RWPE1 (cell line): ENCODE measurements around the gene SNX32.

ENCODE experiments used
- CTCF ChIA-PET: fragments of 350-600 bp; sonication (Branson Sonifier 250); formaldehyde crosslinking; extraction: SDS; loops from one replicate; lab custom pipeline; 2021; lab: Yijun Ruan, JAX
- POLR2A ChIA-PET: fragments of 400-600 bp; formaldehyde crosslinking; extraction: SDS; loops from one replicate; lab custom pipeline; 2020; ENCODE audit warnings: antibody characterized with exemption; ENCODE audit not compliant: low non-redundant PET; lab: Yijun Ruan, JAX
- DNase-seq: peaks from one replicate; pipeline ENCODE4 v3.0.0; 2012; ENCODE audit warnings: low spot score
- H3K27ac ChIP-seq: fragments of 450-650 bp; 2 replicates; pipeline ENCODE4 v1.5.1; 2017
- TF ChIP-seq, protein P1 (sequence below): fragments of 450-650 bp; conservative IDR thresholded peaks from 2 replicates; pipeline ENCODE4 v1.5.1; 2017; ENCODE audit warnings: low read depth, mild to moderate bottlenecking

The SNX32 gene

DNA sequence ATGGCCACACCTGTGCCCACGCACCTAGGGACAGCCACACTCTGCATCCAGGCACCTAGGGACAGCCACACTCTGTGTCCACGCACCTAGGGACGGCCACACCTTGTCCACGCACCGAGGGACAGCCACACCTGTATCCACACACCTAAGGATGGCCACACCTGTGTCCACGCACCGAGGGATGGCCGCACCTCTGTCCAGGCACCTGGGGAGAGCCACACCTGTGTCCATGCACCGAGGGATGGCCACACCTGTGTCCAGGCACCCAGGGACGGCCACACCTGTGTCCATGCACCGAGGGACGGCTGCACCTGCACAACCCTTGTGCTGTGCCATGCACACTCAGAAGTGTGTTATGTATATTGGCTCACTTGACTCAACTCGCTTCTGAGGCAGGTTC lies 36.1 kb upstream of the SNX32 start:
- DNase-seq, result no peak
- TF ChIP-seq, protein P1, sequence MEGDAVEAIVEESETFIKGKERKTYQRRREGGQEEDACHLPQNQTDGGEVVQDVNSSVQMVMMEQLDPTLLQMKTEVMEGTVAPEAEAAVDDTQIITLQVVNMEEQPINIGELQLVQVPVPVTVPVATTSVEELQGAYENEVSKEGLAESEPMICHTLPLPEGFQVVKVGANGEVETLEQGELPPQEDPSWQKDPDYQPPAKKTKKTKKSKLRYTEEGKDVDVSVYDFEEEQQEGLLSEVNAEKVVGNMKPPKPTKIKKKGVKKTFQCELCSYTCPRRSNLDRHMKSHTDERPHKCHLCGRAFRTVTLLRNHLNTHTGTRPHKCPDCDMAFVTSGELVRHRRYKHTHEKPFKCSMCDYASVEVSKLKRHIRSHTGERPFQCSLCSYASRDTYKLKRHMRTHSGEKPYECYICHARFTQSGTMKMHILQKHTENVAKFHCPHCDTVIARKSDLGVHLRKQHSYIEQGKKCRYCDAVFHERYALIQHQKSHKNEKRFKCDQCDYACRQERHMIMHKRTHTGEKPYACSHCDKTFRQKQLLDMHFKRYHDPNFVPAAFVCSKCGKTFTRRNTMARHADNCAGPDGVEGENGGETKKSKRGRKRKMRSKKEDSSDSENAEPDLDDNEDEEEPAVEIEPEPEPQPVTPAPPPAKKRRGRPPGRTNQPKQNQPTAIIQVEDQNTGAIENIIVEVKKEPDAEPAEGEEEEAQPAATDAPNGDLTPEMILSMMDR, result no peak
- ChIA-PET CTCF (interaction anchor here (0.6 to 1.8 kb wide), 2 partner anchors 18 to 21 kb away, joined by 3 to 6 read pairs; no protein-coding TSS in a partner anchor), POLR2A (no interaction called here)
- H3K27ac ChIP-seq, result no peak overlapping the region

DNA sequence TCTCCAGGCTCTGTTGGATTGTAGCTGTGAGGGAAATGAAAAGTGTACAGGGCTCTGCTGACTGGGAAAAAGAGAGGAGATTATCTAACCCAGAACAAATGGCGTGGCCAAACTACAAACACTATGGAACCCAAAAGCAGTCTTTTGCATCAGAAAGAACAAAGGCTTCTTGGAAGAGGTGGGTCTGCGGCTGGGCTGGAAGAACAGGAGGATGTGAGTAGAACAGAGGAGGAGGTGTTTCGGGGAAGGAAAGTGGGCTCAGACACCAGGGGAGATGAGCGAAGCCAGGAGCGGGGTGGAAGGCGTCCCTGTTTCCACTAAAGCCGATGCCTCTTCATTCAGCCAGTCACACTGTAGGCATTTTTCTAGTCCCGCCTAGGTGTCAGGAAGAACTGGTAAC lies 34.9 kb upstream of the SNX32 start:
- ChIA-PET POLR2A (no interaction called here), CTCF (interaction anchor here (0.6 to 0.9 kb wide), 2 partner anchors 19 to 28 kb away, joined by 3 read pairs; no protein-coding TSS in a partner anchor)
- H3K27ac ChIP-seq, result no peak overlapping the region
- TF ChIP-seq, protein P1, result no peak
- DNase-seq, result no peak

DNA sequence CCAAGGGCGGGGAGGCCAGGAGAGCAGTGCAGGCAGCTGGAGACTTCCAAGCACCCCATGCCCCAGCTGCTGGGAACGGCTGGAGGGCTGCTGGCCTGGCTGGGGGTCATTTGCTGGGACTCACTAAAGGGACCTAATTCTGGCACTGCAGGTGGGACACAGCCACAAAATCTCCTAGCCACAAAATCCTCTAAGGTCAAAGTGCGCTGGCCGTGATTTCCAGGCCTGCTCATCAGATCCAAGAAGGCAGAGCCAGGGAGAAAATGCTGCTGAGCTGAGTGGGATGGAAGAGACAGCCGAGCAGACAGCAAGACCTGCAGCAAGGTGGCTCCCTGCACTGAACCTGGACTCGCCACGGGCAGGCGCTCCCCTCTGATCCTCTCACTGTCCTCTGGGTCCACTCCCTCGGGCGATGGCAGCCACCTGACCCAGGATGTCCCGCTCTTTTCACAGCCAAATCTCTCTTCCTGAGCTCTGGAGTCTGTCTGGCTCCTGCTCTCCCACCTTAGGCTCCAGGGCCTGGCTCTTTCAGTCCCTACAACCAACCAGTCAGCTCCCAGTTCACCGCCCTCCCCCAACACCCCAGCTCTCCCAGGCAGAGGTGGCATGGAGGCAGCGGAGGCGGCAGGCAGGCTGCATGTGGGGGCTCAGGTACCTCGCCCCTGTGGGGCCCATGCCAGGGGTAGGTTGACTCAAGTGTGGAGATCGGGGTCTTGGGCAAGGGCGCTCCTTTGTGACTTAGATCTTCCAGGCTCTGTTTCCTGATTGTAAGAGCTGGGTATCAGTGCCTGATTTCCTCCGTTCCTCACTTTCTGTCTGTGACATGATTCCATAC lies 32.4 kb upstream of the SNX32 start:
- CTCF ChIA-PET, result no interaction called here
- no peak for DNase-seq
- no peak overlapping the region for H3K27ac ChIP-seq
- TF ChIP-seq, protein P1, result no peak
- POLR2A ChIA-PET, result interaction anchor here (0.6 kb wide), 1 partner anchor 9 kb away, joined by 3 read pairs; no protein-coding TSS in a partner anchor

DNA sequence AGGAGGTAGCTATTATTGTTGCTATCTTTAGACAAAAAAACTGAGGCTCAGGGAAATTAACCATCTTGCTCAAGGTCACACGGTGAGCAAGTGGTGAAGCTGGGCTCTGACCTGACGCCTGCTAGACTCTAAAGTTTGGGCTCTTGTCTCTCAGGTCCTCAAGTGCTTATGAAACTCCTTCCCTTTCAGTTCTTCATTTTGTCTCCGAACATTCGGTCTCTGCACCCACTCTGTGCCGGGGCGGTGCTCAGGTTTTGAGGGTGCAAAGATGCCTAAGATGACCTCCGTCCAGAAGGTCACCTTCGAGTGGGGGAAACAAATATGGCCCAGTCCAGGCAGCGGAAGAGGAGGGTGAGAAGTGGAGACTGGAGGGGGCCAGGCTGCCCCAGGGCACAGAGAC lies 30.9 kb upstream of the SNX32 start:
- DNase-seq, result no peak
- TF ChIP-seq, protein P1, result no peak
- H3K27ac ChIP-seq, result no peak overlapping the region
- ChIA-PET POLR2A (no interaction called here), CTCF (interaction anchor here (0.6 to 1.9 kb wide), 2 partner anchors 23 to 251 kb away, joined by 3 to 13 read pairs; no protein-coding TSS in a partner anchor)

DNA sequence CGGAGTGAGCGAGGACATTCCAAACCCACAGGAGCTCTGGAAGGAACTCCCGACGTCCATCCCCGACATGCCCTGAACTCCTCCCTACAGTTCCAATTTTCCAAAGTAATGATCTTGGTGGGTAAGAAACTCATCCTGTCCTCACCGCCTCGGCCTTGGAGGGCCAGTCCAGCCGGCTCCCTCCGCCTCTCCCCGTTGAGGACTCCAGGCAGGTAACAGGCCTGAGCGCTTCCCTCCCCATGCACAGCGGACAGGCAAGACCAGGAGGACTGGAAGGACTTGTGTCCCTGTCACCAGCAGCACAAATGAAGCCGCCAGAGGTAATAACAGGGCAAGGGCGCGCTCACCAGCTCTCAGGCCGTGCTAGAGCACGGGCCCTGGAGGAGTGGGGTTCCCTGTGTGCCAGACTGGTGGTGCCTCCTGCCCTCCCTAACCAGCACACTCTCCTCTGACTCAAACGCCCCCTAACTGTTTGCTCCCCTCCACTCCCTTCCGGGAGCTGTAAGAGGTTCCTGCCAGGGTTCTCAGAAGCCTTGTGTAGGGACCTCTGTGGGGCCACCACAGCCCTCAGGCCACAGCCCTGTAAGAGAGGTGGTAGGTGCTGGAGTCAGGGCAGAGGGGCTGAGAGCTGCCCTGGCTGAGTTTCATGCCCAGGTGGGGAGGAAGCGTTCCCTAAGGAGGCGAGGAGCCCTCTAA lies 29.8 kb upstream of the SNX32 start:
- H3K27ac ChIP-seq, result no peak overlapping the region
- POLR2A ChIA-PET, result no interaction called here
- no peak for DNase-seq
- CTCF ChIA-PET, result interaction anchor here (0.6 to 1.9 kb wide), 2 partner anchors 20 to 24 kb away, joined by 3 to 13 read pairs; no protein-coding TSS in a partner anchor
- TF ChIP-seq, protein P1, result no peak

DNA sequence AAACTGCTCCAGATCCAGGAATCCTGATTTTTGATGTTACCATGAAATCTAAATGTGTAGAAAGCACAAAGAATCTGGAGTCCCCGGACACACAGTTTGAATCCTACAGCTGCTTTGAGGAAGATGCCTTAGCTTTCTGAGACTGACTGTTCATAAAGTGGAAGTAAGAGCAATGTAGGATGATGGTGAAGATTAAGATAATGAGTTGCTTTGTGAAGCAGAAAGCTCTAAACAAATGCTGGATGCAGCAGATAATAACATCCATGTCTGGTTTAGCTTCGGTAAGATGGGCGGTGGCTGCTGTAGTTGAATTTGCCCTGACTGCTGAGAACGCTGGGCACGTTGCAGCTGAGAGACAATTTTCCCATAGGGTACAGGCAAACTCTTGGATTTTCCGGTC lies 26.8 kb upstream of the SNX32 start:
- H3K27ac ChIP-seq, result no peak overlapping the region
- POLR2A ChIA-PET, result no interaction called here

More for the DNA sequence above, 26.8 kb upstream of the SNX32 start:
- CTCF ChIA-PET, result interaction anchor here (0.6 to 1.2 kb wide), 3 partner anchors 10 to 95 kb away, joined by 3 to 13 read pairs (median 4); partner anchors contain the start of gene KAT5
- no peak for DNase-seq
- TF ChIP-seq, protein P1, result no peak
